Keratinocyte (primary cell): ENCODE results near the gene RANBP3. TPM values are rescaled to one million over a fixed set of nuclear protein-coding genes. Genes with fewer than 3 reads are reported as not detected.

Experiments
- DNase-seq: peaks from one replicate; pipeline ENCODE4 v3.0.0-alpha.2; 2011; ENCODE audit warnings: low read depth, missing footprints, low spot score
- FAIRE-seq: peaks from 2 replicates; lab custom pipeline; 2011; peaks lifted over from hg19 to GRCh38; lab: Jason Lieb, UNC
- H2AFZ ChIP-seq: 2 replicates; pipeline ENCODE4 v1.6.0; 2012; ENCODE audit warnings: low read length, control low read depth, inconsistent platforms; ENCODE audit not compliant: control insufficient read depth
- H3K27ac ChIP-seq: 2 replicates; pipeline ENCODE4 v1.5.1; 2011; ENCODE audit warnings: low read length; ENCODE audit not compliant: control insufficient read depth, insufficient read depth
- H3K27me3 ChIP-seq: 3 replicates; pipeline ENCODE4 v1.6.0; 2011; ENCODE audit warnings: low read length; ENCODE audit not compliant: control insufficient read depth, insufficient read depth; ENCODE audit errors: extremely low read depth
- H3K36me3 ChIP-seq, 2 experiments: 2 replicates in 1 of 2; 3 replicates in 1 of 2; pipeline ENCODE4 v1.5.1; 2011; ENCODE audit warnings: low read length in 2 of 2, mild to moderate bottlenecking in 1 of 2; ENCODE audit not compliant: control insufficient read depth in 2 of 2, insufficient read depth in 2 of 2; ENCODE audit errors: extremely low read depth in 1 of 2
- H3K4me1 ChIP-seq: 3 replicates; pipeline ENCODE4 v1.5.1; 2011; ENCODE audit warnings: low read length; ENCODE audit not compliant: control insufficient read depth, insufficient read depth; ENCODE audit errors: extremely low read depth
- H3K4me2 ChIP-seq: 3 replicates; pipeline ENCODE4 v1.6.0; 2011; ENCODE audit warnings: low read depth, low read length; ENCODE audit not compliant: control insufficient read depth, insufficient read depth; ENCODE audit errors: extremely low read depth
- H3K4me3 ChIP-seq, 3 experiments: fragments of 200-600 bp in 1 of 3; sonication (generic) in 1 of 3; 2 replicates in 2 of 3; 3 replicates in 1 of 3; pipeline ENCODE4 v1.5.1; 2011 to 2016; ENCODE audit warnings: low read length in 3 of 3, mild to moderate bottlenecking in 3 of 3, control low read depth in 2 of 3, inconsistent platforms in 1 of 3, low read depth in 1 of 3, mixed read lengths in 1 of 3, mixed run types in 1 of 3, moderate library complexity in 1 of 3; ENCODE audit not compliant: control insufficient read depth in 2 of 3, insufficient read depth in 2 of 3; ENCODE audit errors: extremely low read depth in 1 of 3
- H3K79me2 ChIP-seq: 2 replicates; pipeline ENCODE4 v1.6.0; 2012; ENCODE audit warnings: low read length; ENCODE audit not compliant: control insufficient read depth, insufficient read depth
- H3K9ac ChIP-seq: 3 replicates; pipeline ENCODE4 v1.6.0; 2011; ENCODE audit warnings: low read length; ENCODE audit not compliant: control insufficient read depth, insufficient read depth; ENCODE audit errors: extremely low read depth
- H3K9me1 ChIP-seq: 3 replicates; pipeline ENCODE4 v1.6.0; 2011; ENCODE audit warnings: low read length; ENCODE audit not compliant: control insufficient read depth, insufficient read depth; ENCODE audit errors: extremely low read depth
- H3K9me3 ChIP-seq: 2 replicates; pipeline ENCODE4 v1.5.1; 2012; ENCODE audit warnings: low read depth, low read length; ENCODE audit not compliant: control insufficient read depth
- H4K20me1 ChIP-seq: 3 replicates; pipeline ENCODE4 v1.6.0; 2011; ENCODE audit warnings: low read length; ENCODE audit not compliant: control insufficient read depth, insufficient read depth; ENCODE audit errors: extremely low read depth
- EZH2 ChIP-seq: IDR thresholded peaks from one replicate; pipeline ENCODE4 v1.6.1; 2012; ENCODE audit warnings: inconsistent platforms, mild to moderate bottlenecking, low read length, moderate library complexity
- dilution Hi-C: fragments of 300-500 bp; cut with MboI; formaldehyde crosslinking; loops from one replicate; pipeline ENCODE4 v1.7.0; 2020; ENCODE audit warnings: low sequenced_read_pairs; ENCODE audit not compliant: extremely low pct_ligation_motif_present
- polyA plus RNA-seq, 5 experiments: library from polyadenylated mRNA; depleted of rRNA in 3 of 5; stranded (reverse) in 3 of 5; stranded (forward) in 1 of 5; unstranded in 1 of 5; fragments of >200 nt; gene quantifications; 1 replicate in 1 of 5; 2 replicates in 3 of 5; 3 replicates in 1 of 5; pipeline versions ENCODE4 v1.2.1 to v1.2.3, GENCODE V29; 2011 to 2012; ENCODE audit warnings: missing spikeins in 2 of 5, low read depth in 1 of 5, low replicate concordance in 1 of 5
- TF ChIP-seq, protein P1 (sequence below), 3 experiments: IDR thresholded peaks in 1 of 3; conservative IDR thresholded peaks in 1 of 3; optimal IDR thresholded peaks in 1 of 3; 2 replicates in 2 of 3; 3 replicates in 1 of 3; pipeline versions ENCODE3 to v1.5.1; 2011; ENCODE audit warnings: low read length in 3 of 3, mild to moderate bottlenecking in 3 of 3, moderate library complexity in 2 of 3, control low read depth in 1 of 3, inconsistent platforms in 1 of 3; ENCODE audit not compliant: insufficient read depth in 2 of 3; ENCODE audit errors: extremely low read depth in 1 of 3

The RANBP3 gene
- polyA plus RNA-seq, 1 donor (not counting 4 experiments of a cell fraction or from before 2014, with no cell fraction given): 36.4 TPM

DNA sequence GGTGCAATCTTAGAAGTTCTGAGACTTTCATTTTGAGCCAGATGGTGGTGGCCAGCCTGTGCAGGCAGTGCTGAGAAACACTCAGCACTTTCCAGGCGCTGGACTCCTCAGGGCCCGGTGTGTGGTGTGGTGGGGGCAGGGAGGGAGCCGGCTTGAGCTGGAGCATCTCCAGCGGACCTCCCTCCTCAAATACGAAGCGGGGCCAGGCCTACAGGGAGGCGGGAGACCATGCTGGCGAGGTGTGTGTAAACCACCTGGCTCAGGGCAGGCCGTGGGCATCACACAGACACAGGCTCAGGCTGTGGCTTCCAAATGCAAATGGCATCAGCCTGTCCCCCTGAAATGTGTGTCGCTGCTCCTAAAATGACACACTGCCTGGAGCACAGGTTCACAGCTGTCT lies 33.3 kb upstream of the RANBP3 start:
- peaks cover 7 to 13% of the 10 kb centered on the region in 2 experiments for H3K36me3 ChIP-seq
- H3K9me3 ChIP-seq: no peaks in the 10 kb centered on the region
- H3K4me2 ChIP-seq: no peak overlapping the region
- H3K4me1 ChIP-seq: no peaks in the 10 kb centered on the region
- H3K79me2 ChIP-seq: no peaks in the 10 kb centered on the region
- dilution Hi-C loops: no loop called here
- H3K9ac ChIP-seq: no peak overlapping the region
- FAIRE-seq: no peak
- no peaks in the 10 kb centered on the region for H3K27me3 ChIP-seq
- no peak overlapping the region for H2AFZ ChIP-seq
- no peak overlapping the region for H3K27ac ChIP-seq
- DNase-seq: no peak
- no peak overlapping the region for H3K4me3 ChIP-seq
- H4K20me1 ChIP-seq: no peaks in the 10 kb centered on the region
- no peak for TF ChIP-seq EZH2
- TF ChIP-seq, protein P1, sequence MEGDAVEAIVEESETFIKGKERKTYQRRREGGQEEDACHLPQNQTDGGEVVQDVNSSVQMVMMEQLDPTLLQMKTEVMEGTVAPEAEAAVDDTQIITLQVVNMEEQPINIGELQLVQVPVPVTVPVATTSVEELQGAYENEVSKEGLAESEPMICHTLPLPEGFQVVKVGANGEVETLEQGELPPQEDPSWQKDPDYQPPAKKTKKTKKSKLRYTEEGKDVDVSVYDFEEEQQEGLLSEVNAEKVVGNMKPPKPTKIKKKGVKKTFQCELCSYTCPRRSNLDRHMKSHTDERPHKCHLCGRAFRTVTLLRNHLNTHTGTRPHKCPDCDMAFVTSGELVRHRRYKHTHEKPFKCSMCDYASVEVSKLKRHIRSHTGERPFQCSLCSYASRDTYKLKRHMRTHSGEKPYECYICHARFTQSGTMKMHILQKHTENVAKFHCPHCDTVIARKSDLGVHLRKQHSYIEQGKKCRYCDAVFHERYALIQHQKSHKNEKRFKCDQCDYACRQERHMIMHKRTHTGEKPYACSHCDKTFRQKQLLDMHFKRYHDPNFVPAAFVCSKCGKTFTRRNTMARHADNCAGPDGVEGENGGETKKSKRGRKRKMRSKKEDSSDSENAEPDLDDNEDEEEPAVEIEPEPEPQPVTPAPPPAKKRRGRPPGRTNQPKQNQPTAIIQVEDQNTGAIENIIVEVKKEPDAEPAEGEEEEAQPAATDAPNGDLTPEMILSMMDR (optimal IDR thresholded peaks at IDR 0.05 in 1 of 3, IDR thresholded peaks at IDR 0.05 in 1 of 3, conservative IDR thresholded peaks at IDR 0.05 in 1 of 3; ENCODE audit: extremely low read depth in 1 of 3, insufficient read depth in 2 of 3, low read length in 3 of 3): no peak
- no peaks in the 10 kb centered on the region for H3K9me1 ChIP-seq

GRCh38 chr19:6010107-6010506 lies 32.2 kb upstream of the RANBP3 start:
- no peak overlapping the region for H3K4me3 ChIP-seq
- TF ChIP-seq, protein P1 (optimal IDR thresholded peaks at IDR 0.05 in 1 of 3, IDR thresholded peaks at IDR 0.05 in 1 of 3, conservative IDR thresholded peaks at IDR 0.05 in 1 of 3; ENCODE audit: extremely low read depth in 1 of 3, insufficient read depth in 2 of 3, low read length in 3 of 3): no peak
- TF ChIP-seq EZH2: no peak
- peaks cover 11 to 17% of the 10 kb centered on the region in 2 experiments for H3K36me3 ChIP-seq
- H3K27me3 ChIP-seq: no peaks in the 10 kb centered on the region
- no peaks in the 10 kb centered on the region for H3K9me3 ChIP-seq
- no peak overlapping the region for H3K9ac ChIP-seq
- H4K20me1 ChIP-seq: no peaks in the 10 kb centered on the region
- H3K27ac ChIP-seq: no peak overlapping the region
- dilution Hi-C loops: no loop called here
- FAIRE-seq (no peak), DNase-seq (no peak)
- no peaks in the 10 kb centered on the region for H3K79me2 ChIP-seq
- no peak overlapping the region for H2AFZ ChIP-seq
- no peaks in the 10 kb centered on the region for H3K9me1 ChIP-seq
- no peaks in the 10 kb centered on the region for H3K4me1 ChIP-seq
- H3K4me2 ChIP-seq: no peak overlapping the region
